ENCODE results near the gene F2RL3.

The F2RL3 gene

GRCh38 chr19:16894080-16894479 is 5.3 kb downstream of the F2RL3 start:
- no peak for DNase-seq (ENCODE audit: low read depth)
- no peak overlapping the region for H3K4me3 ChIP-seq (ENCODE audit: low read length)
- no peak for TF ChIP-seq CTCF (conservative IDR thresholded peaks at IDR 0.05; ENCODE audit: low read length)

GRCh38 chr19:16895467-16896145 is 6.8 kb downstream of the F2RL3 start:
- DNase-seq (ENCODE audit: low read depth): peak; percentile 12
- TF ChIP-seq CTCF (conservative IDR thresholded peaks at IDR 0.05; ENCODE audit: low read length): no peak
- peak overlapping the region; percentile 34; the same call in 1 of the 2 replicates for H3K4me3 ChIP-seq (ENCODE audit: low read length)

DNA sequence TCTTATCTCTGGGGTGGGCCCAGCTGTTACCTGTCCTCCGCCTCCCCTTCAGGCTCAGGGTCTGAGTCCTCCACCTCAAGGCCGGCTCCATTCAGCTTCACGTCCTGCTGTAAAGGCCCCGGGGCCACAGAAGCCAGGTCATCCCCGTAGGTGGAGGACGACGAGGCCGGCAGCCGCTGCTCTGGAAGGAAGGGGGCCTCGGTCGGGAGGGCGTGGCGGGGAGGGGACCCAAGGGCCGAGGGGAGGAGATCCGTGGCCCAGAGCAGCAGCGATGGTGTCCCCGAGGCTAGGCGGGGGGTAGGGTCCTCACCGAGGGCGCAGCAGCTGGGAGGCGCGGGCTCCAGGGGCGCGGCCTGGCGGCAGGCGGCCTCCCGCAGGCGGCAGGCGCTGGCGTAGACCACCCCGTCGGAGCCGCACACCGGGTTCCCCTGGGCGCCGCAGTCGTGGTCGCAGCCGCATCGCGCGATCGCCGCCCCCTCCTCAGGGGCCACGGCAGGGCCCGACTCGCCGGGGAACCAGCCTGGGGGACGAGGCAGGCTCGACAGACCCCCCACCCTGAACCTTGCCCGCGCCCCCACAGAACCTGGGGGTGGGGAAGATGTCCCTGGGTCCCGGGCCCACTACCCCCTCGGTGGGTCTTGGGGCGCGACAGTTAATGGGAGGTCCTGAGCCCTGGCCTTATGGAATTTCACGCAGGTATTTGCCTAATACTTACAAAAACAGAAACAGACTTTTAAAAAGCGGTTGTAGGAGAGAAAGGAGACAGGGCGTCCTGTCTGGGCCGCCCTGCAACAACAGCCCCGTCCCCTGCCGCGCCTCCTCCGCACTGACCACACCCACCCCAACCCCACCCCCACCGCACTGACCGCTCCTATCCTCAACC is 7.6 kb downstream of the F2RL3 start:
- no peak for TF ChIP-seq CTCF (conservative IDR thresholded peaks at IDR 0.05; ENCODE audit: low read length)
- no peak for DNase-seq (ENCODE audit: low read depth)
- peak overlapping the region; percentile 60 for H3K4me3 ChIP-seq (ENCODE audit: low read length)

DNA sequence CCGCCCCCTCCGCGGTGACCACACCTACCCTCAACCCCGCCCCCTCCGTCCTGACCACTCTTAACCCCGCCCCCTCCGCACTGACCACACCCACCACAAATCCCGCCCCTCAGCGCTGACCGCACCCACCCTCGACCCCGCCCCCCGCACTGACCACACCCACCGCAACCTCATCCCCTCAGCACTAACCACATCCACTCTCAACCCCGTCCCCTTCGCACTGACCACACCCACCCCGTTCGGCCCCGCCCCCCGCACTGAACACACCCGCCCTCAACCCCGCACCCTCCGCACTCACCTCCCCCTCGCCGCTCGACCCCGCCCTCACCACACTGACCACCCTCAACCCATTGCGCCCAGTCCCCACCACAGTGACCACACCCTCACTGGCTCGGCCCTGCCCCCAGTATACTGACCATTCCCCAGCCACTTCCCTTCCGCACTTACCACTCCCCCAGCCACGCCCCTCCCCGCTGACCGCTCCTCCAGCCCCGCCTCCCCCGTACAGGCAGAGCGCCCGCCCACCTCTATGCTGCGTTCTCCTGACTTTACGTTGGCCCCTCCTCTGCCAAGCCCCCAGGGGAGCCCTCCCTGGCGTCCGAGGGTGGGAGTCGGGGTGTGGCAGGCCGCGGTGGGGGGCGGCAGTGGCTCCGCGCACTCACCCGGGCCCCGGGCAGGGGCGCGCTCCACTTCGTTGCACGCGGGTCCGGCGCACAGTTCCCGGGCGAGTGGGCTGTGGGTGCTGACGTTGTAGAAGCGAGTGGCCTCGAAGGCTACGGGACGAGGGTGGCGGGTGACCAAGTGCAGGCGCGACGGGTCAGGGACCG is 8.4 kb downstream of the F2RL3 start:
- peak; percentile 93 for DNase-seq (ENCODE audit: low read depth)
- TF ChIP-seq CTCF (conservative IDR thresholded peaks at IDR 0.05; ENCODE audit: low read length): no peak
- H3K4me3 ChIP-seq (ENCODE audit: low read length): peak overlapping the region; percentile 65

GRCh38 chr19:16897856-16898161 is 9.0 kb downstream of the F2RL3 start:
- peak; percentile 36 for DNase-seq (ENCODE audit: low read depth)
- TF ChIP-seq CTCF (conservative IDR thresholded peaks at IDR 0.05; ENCODE audit: low read length): no peak
- peak overlapping the region; percentile 65 for H3K4me3 ChIP-seq (ENCODE audit: low read length)

- TF ChIP-seq CTCF (conservative IDR thresholded peaks at IDR 0.05; ENCODE audit: low read length): no peak
- DNase-seq (ENCODE audit: low read depth): no peak
- H3K4me3 ChIP-seq (ENCODE audit: low read length): no peak overlapping the region
Observed at GRCh38 chr19:16898361-16899015, 9.7 kb downstream of the F2RL3 start.
